OCI-LY3 (cell line): ENCODE results near the gene SNX25.

Experiments
- CTCF ChIP-seq: fragments of 200-600, 300-600 bp; sonication (generic); IDR thresholded peaks from 2 replicates; pipeline ENCODE4 v1.5.1; 2014; ENCODE audit warnings: antibody characterized with exemption, low read length, low read depth
- EZH2phosphoT487 ChIP-seq: fragments of 200-600 bp; shearing (Covaris generic); IDR thresholded peaks from 2 replicates; pipeline ENCODE4 v1.6.1; 2018; ENCODE audit warnings: antibody characterized with exemption, mixed run types, low read depth

GRCh38 chr4:185263419-185263818, 54.0 kb downstream of the SNX25 start:
- TF ChIP-seq CTCF (no peak), EZH2phosphoT487 (no peak)
